KMS-11 (cell line): ENCODE results near the gene PIK3C2B.

Experiments used
- H2AFZ ChIP-seq: fragments of 200-600 bp; sonication (generic); 2 replicates; pipeline ENCODE4 v1.6.1; 2016; ENCODE audit warnings: antibody characterized with exemption, mixed run types, low read depth
- H3K27ac ChIP-seq: fragments of 200-600 bp; sonication (generic); 2 replicates; pipeline ENCODE4 v1.6.1; 2016; ENCODE audit warnings: mild to moderate bottlenecking, mixed run types
- H3K27me3 ChIP-seq: fragments of 200-600 bp; sonication (generic); 2 replicates; pipeline ENCODE4 v1.6.1; 2017; ENCODE audit warnings: mild to moderate bottlenecking, low read depth, mixed run types, moderate library complexity; ENCODE audit not compliant: insufficient read depth
- H3K36me3 ChIP-seq: fragments of 200-600 bp; sonication (generic); 2 replicates; pipeline ENCODE4 v1.6.1; 2017; ENCODE audit warnings: mild to moderate bottlenecking, mixed run types; ENCODE audit not compliant: insufficient read depth
- H3K4me1 ChIP-seq: fragments of 200-600 bp; sonication (generic); 2 replicates; pipeline ENCODE4 v1.6.1; 2016; ENCODE audit warnings: mild to moderate bottlenecking, low read depth, mixed run types; ENCODE audit not compliant: poor library complexity, severe bottlenecking
- H3K4me2 ChIP-seq: fragments of 200-600 bp; sonication (generic); 2 replicates; pipeline ENCODE4 v1.7.0; 2016; ENCODE audit warnings: mild to moderate bottlenecking, mixed run types
- H3K4me3 ChIP-seq: fragments of 200-600 bp; sonication (generic); IDR thresholded peaks from 2 replicates; pipeline ENCODE4 v1.6.1; 2017; ENCODE audit warnings: low read depth, low read length, mixed read lengths; ENCODE audit not compliant: insufficient read depth
- H3K79me2 ChIP-seq: fragments of 200-600 bp; sonication (generic); 2 replicates; pipeline ENCODE4 v1.6.1; 2016; ENCODE audit warnings: low read depth, mixed run types; ENCODE audit not compliant: insufficient read depth
- H3K9ac ChIP-seq: fragments of 200-600 bp; sonication (generic); 2 replicates; pipeline ENCODE4 v1.6.1; 2016; ENCODE audit warnings: mild to moderate bottlenecking, mixed run types
- H4K20me1 ChIP-seq: fragments of 200-600 bp; sonication (generic); 2 replicates; pipeline ENCODE4 v1.6.1; 2016; ENCODE audit warnings: mild to moderate bottlenecking, mixed run types; ENCODE audit not compliant: insufficient read depth
- CTCF ChIP-seq: fragments of 200-600 bp; sonication (generic); conservative IDR thresholded peaks from 2 replicates; pipeline ENCODE4 v1.6.1; 2017; ENCODE audit warnings: low read depth, mild to moderate bottlenecking, antibody characterized with exemption, low read length, moderate library complexity, mixed read lengths

The PIK3C2B gene

GRCh38 chr1:204456826-204457442, 37.7 kb downstream of the PIK3C2B start:
- Histone ChIP-seq H2AFZ (no peak overlapping the region), H3K79me2 (no peaks in the 10 kb centered on the region), H3K4me1 (no peaks in the 10 kb centered on the region), H3K4me3 (no peak overlapping the region), H4K20me1 (no peaks in the 10 kb centered on the region), H3K27me3 (no peaks in the 10 kb centered on the region), H3K9ac (no peak overlapping the region), H3K27ac (no peak overlapping the region), H3K36me3 (no peaks in the 10 kb centered on the region), H3K4me2 (no peak overlapping the region)
- no peak for TF ChIP-seq CTCF

GRCh38 chr1:204455831-204456145, 38.8 kb downstream of the PIK3C2B start:
- H3K4me1 ChIP-seq, result no peaks in the 10 kb centered on the region
- no peak for TF ChIP-seq CTCF
- H3K27ac ChIP-seq, result no peak overlapping the region
- no peaks in the 10 kb centered on the region for H3K79me2 ChIP-seq
- H3K36me3 ChIP-seq, result no peaks in the 10 kb centered on the region
- no peak overlapping the region for H2AFZ ChIP-seq
- H3K9ac ChIP-seq, result no peak overlapping the region
- no peak overlapping the region for H3K4me3 ChIP-seq
- no peaks in the 10 kb centered on the region for H4K20me1 ChIP-seq
- no peak overlapping the region for H3K4me2 ChIP-seq
- H3K27me3 ChIP-seq, result no peaks in the 10 kb centered on the region

- H3K4me2 ChIP-seq, result no peak overlapping the region
- H3K4me3 ChIP-seq, result no peak overlapping the region
- no peak overlapping the region for H3K27ac ChIP-seq
- H4K20me1 ChIP-seq, result no peaks in the 10 kb centered on the region
- H3K36me3 ChIP-seq, result no peaks in the 10 kb centered on the region
- TF ChIP-seq CTCF, result no peak
- no peak overlapping the region for H3K9ac ChIP-seq
- H3K27me3 ChIP-seq, result no peaks in the 10 kb centered on the region
- no peaks in the 10 kb centered on the region for H3K79me2 ChIP-seq
- H3K4me1 ChIP-seq, result no peaks in the 10 kb centered on the region
- no peak overlapping the region for H2AFZ ChIP-seq
These were observed 39.4 kb downstream of the PIK3C2B start for GRCh38 chr1:204455063-204455830.

- TF ChIP-seq CTCF, result no peak
- no peaks in the 10 kb centered on the region for H3K79me2 ChIP-seq
- H2AFZ ChIP-seq, result no peak overlapping the region
- H4K20me1 ChIP-seq, result no peaks in the 10 kb centered on the region
- H3K27ac ChIP-seq, result no peak overlapping the region
- no peaks in the 10 kb centered on the region for H3K36me3 ChIP-seq
- no peak overlapping the region for H3K4me3 ChIP-seq
- H3K4me2 ChIP-seq, result no peak overlapping the region
- no peaks in the 10 kb centered on the region for H3K4me1 ChIP-seq
- no peaks in the 10 kb centered on the region for H3K27me3 ChIP-seq
- no peak overlapping the region for H3K9ac ChIP-seq
These were observed 40.1 kb downstream of the PIK3C2B start for GRCh38 chr1:204454476-204454875.
